Parathyroid adenoma (tissue), 2 donors: ENCODE data around the gene METAP1.
"Not testable (repeated sequence)": the region's sequence is repeated elsewhere in the genome, so short reads cannot be mapped to it uniquely, and the experiment has no call there.

Experiments used
- H2AFZ ChIP-seq: fragments of 300-600 bp; sonication (generic); one replicate; pipeline ENCODE4 v1.7.0; 2017; ENCODE audit warnings: antibody characterized with exemption, mild to moderate bottlenecking
- H3K27ac ChIP-seq: fragments of 300-600 bp; sonication (generic); one replicate; pipeline ENCODE4 v1.7.0; 2017
- H3K27me3 ChIP-seq: fragments of 300-600 bp; sonication (generic); one replicate; pipeline ENCODE4 v1.7.0; 2017; ENCODE audit warnings: low read length; ENCODE audit not compliant: control insufficient read depth, insufficient read depth
- H3K36me3 ChIP-seq: fragments of 300-600 bp; sonication (generic); one replicate; pipeline ENCODE4 v1.7.0; 2017; ENCODE audit warnings: low read length; ENCODE audit not compliant: control insufficient read depth, insufficient read depth
- H3K4me1 ChIP-seq: fragments of 300-600 bp; sonication (generic); one replicate; pipeline ENCODE4 v1.7.0; 2017; ENCODE audit warnings: control low read depth
- H3K4me2 ChIP-seq: fragments of 300-600 bp; sonication (generic); one replicate; pipeline ENCODE4 v1.7.0; 2017; ENCODE audit warnings: low read length
- H3K4me3 ChIP-seq: fragments of 300-600 bp; sonication (generic); one replicate; pipeline ENCODE4 v1.7.0; 2017; ENCODE audit warnings: low read depth, low read length
- H3K79me2 ChIP-seq: fragments of 300-600 bp; sonication (generic); one replicate; pipeline ENCODE4 v1.7.0; 2017; ENCODE audit warnings: control low read depth
- H3K9ac ChIP-seq: fragments of 300-600 bp; sonication (generic); one replicate; pipeline ENCODE4 v1.7.0; 2017; ENCODE audit warnings: mild to moderate bottlenecking
- H3K9me3 ChIP-seq: fragments of 300-600 bp; sonication (generic); one replicate; pipeline ENCODE4 v1.7.0; 2017; ENCODE audit warnings: low read length; ENCODE audit not compliant: control insufficient read depth
- CTCF ChIP-seq: fragments of 300-600 bp; sonication (generic); IDR thresholded peaks from one replicate; pipeline ENCODE4 v1.7.0; 2017; ENCODE audit warnings: antibody characterized with exemption, mild to moderate bottlenecking
- donor health status: primary hyperparathyroidism.

METAP1 gene

DNA sequence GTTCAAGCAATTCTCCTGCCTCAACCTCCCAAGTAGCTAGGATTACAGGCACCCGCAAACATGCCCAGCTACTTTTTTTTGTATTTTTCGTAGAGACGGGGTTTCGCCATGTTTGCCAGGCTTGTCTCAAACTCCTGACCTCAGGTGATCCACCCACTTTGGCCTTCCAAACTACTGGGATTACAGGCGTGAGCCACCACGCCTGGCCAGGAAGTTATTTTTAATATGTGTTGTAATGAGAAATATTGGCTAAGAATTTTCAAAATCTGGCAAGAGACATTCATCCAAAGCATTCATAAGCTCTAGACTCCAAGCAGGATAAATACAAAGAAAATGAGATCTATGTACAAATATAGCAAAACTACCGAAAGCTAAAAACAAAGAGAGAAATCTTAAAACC lies 18.0 kb upstream of the METAP1 start:
- no peak overlapping the region for H3K9ac ChIP-seq
- H2AFZ ChIP-seq, result no peak overlapping the region
- no peak overlapping the region for H3K27ac ChIP-seq
- H3K79me2 ChIP-seq, result no peaks in the 10 kb centered on the region
- no peaks in the 10 kb centered on the region for H3K36me3 ChIP-seq
- no peak for TF ChIP-seq CTCF
- H3K4me3 ChIP-seq, result no peak overlapping the region
- no peaks in the 10 kb centered on the region for H3K4me1 ChIP-seq
- no peaks in the 10 kb centered on the region for H3K9me3 ChIP-seq
- no peak overlapping the region for H3K4me2 ChIP-seq
- H3K27me3 ChIP-seq, result no peaks in the 10 kb centered on the region

DNA sequence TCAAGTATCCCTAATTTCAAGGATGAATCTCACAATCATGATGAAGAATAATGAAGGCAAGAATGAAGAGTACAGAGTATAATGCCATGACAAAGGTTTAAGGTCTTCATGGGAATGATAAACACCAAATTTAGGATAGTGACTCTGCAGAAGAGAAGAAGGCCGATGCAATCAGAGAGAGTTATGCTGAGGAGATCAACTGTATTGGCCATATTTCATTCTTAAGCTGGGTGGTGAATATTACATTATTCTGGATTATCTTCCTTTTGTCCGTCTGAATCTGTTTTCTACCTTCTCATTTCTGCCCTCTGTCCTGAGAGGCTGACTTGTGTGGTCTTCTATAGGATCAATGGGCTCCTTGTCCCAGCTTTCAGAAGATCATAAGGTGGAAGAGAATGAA lies 7.8 kb upstream of the METAP1 start:
- Histone ChIP-seq H3K9me3 (no peaks in the 10 kb centered on the region), H3K36me3 (no peaks in the 10 kb centered on the region), H3K4me1 (no peaks in the 10 kb centered on the region), H3K27me3 (no peaks in the 10 kb centered on the region), H3K27ac (no peak overlapping the region), H3K4me2 (no peak overlapping the region), H3K9ac (no peak overlapping the region), H3K4me3 (no peak overlapping the region), H2AFZ (no peak overlapping the region), H3K79me2 (no peaks in the 10 kb centered on the region)
- no peak for TF ChIP-seq CTCF

GRCh38 chr4:98992835-98993234 lies 2.7 kb upstream of the METAP1 start:
- not testable (repeated sequence) for H3K4me1 ChIP-seq, H3K9me3 ChIP-seq, H3K9ac ChIP-seq, H2AFZ ChIP-seq, H3K79me2 ChIP-seq, H3K27ac ChIP-seq, H3K36me3 ChIP-seq, H3K4me2 ChIP-seq, H3K4me3 ChIP-seq, H3K27me3 ChIP-seq

DNA sequence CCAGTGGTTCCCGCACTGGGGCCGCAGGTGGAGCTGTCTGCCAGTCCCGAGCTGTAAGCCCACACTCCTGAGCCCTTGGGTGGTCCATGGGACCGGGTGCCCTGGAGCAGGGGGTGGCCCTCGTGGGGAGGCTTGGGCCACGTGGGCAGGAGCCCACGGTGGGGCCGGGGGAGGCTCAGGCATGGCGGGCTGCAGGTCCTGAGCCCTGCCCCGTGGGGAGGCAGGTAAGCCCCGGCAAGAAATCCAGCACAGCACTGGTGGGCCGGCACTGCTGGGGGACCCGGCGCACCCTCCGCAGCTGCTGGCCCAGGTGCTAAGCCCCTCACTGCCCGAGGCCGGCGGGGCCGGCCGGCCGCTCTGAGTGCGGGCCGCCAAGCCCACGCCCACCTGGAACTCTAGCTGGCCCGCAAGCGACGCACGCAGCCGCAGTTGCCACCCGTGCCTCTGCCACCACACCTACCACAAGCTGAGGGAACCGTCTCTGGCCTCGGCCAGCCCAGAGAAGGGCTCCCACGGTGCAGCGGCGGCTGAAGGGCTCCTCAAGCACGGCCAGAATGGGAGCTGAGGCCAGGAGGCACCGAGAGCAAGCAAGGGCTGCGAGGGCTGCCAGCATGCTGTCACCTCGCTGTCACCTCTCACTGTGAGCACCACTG lies 2.0 kb upstream of the METAP1 start:
- no peak overlapping the region for H3K9ac ChIP-seq
- no peaks in the 10 kb centered on the region for H3K36me3 ChIP-seq
- H3K79me2 ChIP-seq, result no peaks in the 10 kb centered on the region
- H3K4me1 ChIP-seq, result no peaks in the 10 kb centered on the region
- H3K27ac ChIP-seq, result no peak overlapping the region
- no peak overlapping the region for H3K4me2 ChIP-seq
- TF ChIP-seq CTCF, result no peak
- no peaks in the 10 kb centered on the region for H3K9me3 ChIP-seq
- H3K4me3 ChIP-seq, result no peak overlapping the region
- no peaks in the 10 kb centered on the region for H3K27me3 ChIP-seq
- no peak overlapping the region for H2AFZ ChIP-seq

DNA sequence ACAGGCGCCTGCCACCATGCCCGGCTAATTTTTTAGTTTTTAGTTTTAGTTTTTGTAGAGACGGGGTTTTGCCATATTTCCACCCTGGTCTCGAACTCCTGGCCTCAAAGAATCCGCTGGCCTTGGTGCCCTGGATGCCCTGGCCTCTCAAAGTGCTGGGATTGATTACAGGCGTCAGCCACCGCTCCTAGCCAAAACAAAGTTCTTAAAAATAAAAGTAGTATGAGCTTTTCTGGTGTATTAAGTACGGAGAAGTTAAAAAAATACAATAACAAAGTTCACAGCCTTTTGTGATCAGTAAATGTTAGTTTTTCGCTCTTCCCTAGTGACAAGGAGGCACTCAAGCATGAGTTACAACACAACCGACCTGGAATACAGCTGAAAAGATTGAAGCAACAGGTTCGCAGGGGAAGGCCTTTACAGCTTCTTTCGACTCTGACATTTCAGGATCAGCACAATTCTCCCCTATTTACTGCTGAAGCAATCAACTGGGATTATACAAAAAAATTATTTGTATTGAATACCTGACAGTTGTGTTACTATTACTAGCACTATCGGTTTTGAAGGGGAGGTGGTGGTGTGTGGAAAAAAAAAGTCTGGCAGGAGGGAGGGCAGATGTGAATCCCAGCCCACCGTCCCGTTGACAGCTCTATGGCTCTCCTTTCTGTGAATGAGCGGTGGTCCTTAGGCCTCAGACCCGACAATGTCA lies 893 bp upstream of the METAP1 start:
- Histone ChIP-seq H3K27ac (peak overlapping the region; percentile 59), H3K79me2 (no peaks in the 10 kb centered on the region), H3K4me2 (peak overlapping the region; percentile 97), H2AFZ (peak overlapping the region; percentile 89), H3K9ac (no peak overlapping the region), H3K27me3 (no peaks in the 10 kb centered on the region), H3K4me1 (no peaks in the 10 kb centered on the region), H3K36me3 (no peaks in the 10 kb centered on the region), H3K9me3 (no peaks in the 10 kb centered on the region), H3K4me3 (peak overlapping the region; percentile 67)
- TF ChIP-seq CTCF, result no peak
